Ovary (tissue), 3 donors: ENCODE data around the gene ADPGK.

Experiments used
- CTCF ChIP-seq, 3 donors: fragments of 450-650 bp in 2 of 3; fragments of 200-600 bp in 1 of 3; IDR thresholded peaks; one replicate each; pipeline versions ENCODE4 v1.5.1 to v1.8.0; 2016 to 2022; ENCODE audit warnings: antibody characterized with exemption in 3 of 3, mild to moderate bottlenecking in 1 of 3
- EP300 ChIP-seq: sonication (generic); formaldehyde crosslinking; IDR thresholded peaks from one replicate; pipeline ENCODE4 v1.6.1; 2017; ENCODE audit warnings: antibody characterized with exemption
- donor health status: DM: no; HTN: no; CAD: no.

GRCh38 chr15:72737723-72738122, 45.8 kb downstream of the ADPGK start:
- TF ChIP-seq CTCF (IDR thresholded peaks at IDR 0.05) (no peak), EP300 (no peak)
